Measurements from ENCODE around the gene ANO10. TPM values are rescaled to one million over a fixed set of nuclear protein-coding genes. Genes with fewer than 3 reads are reported as not detected.

The ANO10 gene
- total and polyA plus RNA-seq, 2 of the 8 experiments (the other 6 are each of a cell fraction or from before 2014, with no cell fraction given) = 38.0 to 53.2 TPM

DNA sequence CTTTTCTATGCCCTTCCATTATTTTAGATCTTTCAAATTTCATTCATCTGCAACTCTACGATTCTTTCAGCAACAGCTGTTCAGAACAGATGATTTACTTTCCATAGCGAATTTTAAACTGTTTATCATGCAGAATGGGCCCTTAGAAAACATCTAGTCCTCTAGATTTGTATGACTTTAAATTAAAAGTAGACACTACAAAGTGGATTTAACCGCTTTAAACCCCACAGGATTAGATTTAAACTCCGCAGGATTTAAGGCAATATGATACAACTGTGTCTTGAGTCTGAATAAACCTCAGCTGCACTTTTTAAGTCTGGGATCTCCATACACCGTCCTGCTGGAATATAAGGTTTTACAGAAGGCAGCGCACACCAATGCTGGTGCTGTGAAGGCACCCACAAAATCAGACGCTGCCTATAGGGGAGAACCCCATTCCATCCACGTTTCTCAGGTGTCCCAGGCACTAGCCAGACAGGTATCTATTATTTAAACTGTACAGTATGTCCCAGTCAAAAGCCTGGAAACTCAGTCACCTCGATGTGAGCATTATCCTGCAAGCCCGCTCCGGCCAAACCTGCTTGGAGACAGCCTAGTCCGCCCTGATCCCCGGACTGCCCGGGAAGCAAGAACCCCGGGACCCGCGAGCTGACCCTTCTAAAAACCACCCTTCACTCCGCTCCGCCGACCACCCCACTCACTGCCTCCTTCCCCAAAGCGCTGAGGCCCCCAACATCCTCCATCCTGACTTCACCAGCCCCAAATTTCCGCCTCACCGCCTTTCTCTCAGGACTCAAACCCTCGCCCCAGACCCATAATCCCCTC, 768 bp downstream of the ANO10 start:
- no peak for FAIRE-seq

More for the DNA sequence above, 768 bp downstream of the ANO10 start:
- H3K4me3 ChIP-seq (ENCODE audit: extremely low read depth in 1 of 4, insufficient read depth in 2 of 4, low read depth in 3 of 4, low read length in 4 of 4) = peak overlapping the region; percentile 66 to 97 (median 83)
- H3K23ac ChIP-seq (ENCODE audit: insufficient read length) = no peak overlapping the region
- no peak overlapping the region for H3K14ac ChIP-seq (ENCODE audit: insufficient read length)
- TF ChIP-seq, protein P1, sequence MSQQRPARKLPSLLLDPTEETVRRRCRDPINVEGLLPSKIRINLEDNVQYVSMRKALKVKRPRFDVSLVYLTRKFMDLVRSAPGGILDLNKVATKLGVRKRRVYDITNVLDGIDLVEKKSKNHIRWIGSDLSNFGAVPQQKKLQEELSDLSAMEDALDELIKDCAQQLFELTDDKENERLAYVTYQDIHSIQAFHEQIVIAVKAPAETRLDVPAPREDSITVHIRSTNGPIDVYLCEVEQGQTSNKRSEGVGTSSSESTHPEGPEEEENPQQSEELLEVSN (IDR thresholded peaks at IDR 0.05) = no peak
- TF ChIP-seq KDM4A (IDR thresholded peaks at IDR 0.05; ENCODE audit: low read depth, low read length, severe bottlenecking) = peak; percentile 74
- no peak for TF ChIP-seq ZNF274 (IDR thresholded peaks at IDR 0.05; ENCODE audit: borderline replicate concordance, extremely low read depth, low read length)
- H3K23me2 ChIP-seq (ENCODE audit: low read depth, low read length) = peaks cover 8% of the 10 kb centered on the region; the same call in 1 of the 2 replicates
- no peaks in the 10 kb centered on the region for H3K27me3 ChIP-seq (replicated peaks in 1 of 4; ENCODE audit: control insufficient read depth in 3 of 4, extremely low read depth in 1 of 4, insufficient read depth in 3 of 4, low read length in 3 of 4)
- no peaks in the 10 kb centered on the region for H3K36me3 ChIP-seq (ENCODE audit: control insufficient read depth in 2 of 4, insufficient read depth in 4 of 4, low read length in 3 of 4)
- CTCF ChIA-PET (ENCODE audit: partially characterized antibody) = interaction anchor here (1.4 kb wide), 1 partner anchor 10 kb away, joined by 4 read pairs; no protein-coding TSS in a partner anchor
- peak overlapping the region; percentile 66 for H3K56ac ChIP-seq (replicated peaks; ENCODE audit: insufficient read length, low read depth, low read length)
- no peak overlapping the region for H2BK15ac ChIP-seq (ENCODE audit: low read length)
- 0 out of 2 replicates have a peak overlapping the region, but pooled peaks have one; percentile 27 for H3K18ac ChIP-seq (ENCODE audit: extremely low read depth, low read length)
- H2AFZ ChIP-seq (ENCODE audit: low read length) = 0 out of 2 replicates have a peak overlapping the region, but pooled peaks have one; percentile 66
- no peak overlapping the region for H3K4ac ChIP-seq (replicated peaks; ENCODE audit: insufficient read length, low read depth, low read length)
- no peak overlapping the region for H2BK5ac ChIP-seq (ENCODE audit: low read depth, low read length)
- H4K8ac ChIP-seq (ENCODE audit: extremely low read depth, insufficient read depth, low read length) = peak overlapping the region; percentile 88
- POLR2A ChIA-PET (ENCODE audit: partially characterized antibody) = interaction anchor here (1.0 to 1.6 kb wide), 4 partner anchors 9 to 69 kb away, joined by 3 to 10 read pairs (median 5); partner anchors contain the start of gene ABHD5
- no peaks in the 10 kb centered on the region for H4K20me1 ChIP-seq (replicated peaks in 1 of 2; ENCODE audit: control insufficient read depth in 1 of 2, insufficient read depth in 2 of 2, low read length in 2 of 2)
- WGBS, 2 experiments (ENCODE audit: extremely low coverage in 1 of 2, insufficient coverage in 1 of 2, insufficient read length in 1 of 2, insufficient replicate concordance in 2 of 2, low coverage in 1 of 2, low lambda C conversion rate in 2 of 2, missing lambda C conversion rate in 1 of 2) = 19% methylated on average over 22 of the region's 24 CpGs; no CpG with 5 or more reads in 1 of the 2 experiments
- H3K4me2 ChIP-seq (ENCODE audit: insufficient read depth in 1 of 2, low read depth in 2 of 2, low read length in 2 of 2) = peak overlapping the region; percentile 65 to 80
- DNase-seq (ENCODE audit: low read depth in 1 of 2, low spot score in 2 of 2) = no peak
- peak overlapping the region; percentile 30 for H4K5ac ChIP-seq (ENCODE audit: insufficient read length, low read depth, low read length)
- peak overlapping the region; percentile 50; the same call in 1 of the 2 replicates for H2BK12ac ChIP-seq (ENCODE audit: low read depth, low read length)
- no peak overlapping the region for H2AK5ac ChIP-seq (ENCODE audit: low read depth, low read length)
- no peak overlapping the region for H4K91ac ChIP-seq (replicated peaks; ENCODE audit: insufficient read length, low read length)
- H2BK20ac ChIP-seq (ENCODE audit: low read length) = no peak overlapping the region
- peaks cover 0 to 3% (median 1%) of the 10 kb centered on the region in 4 experiments; a peak in 2 of 7 replicates for H3K4me1 ChIP-seq (replicated peaks in 1 of 4; ENCODE audit: control insufficient read depth in 3 of 4, insufficient read depth in 4 of 4, low read length in 3 of 4)
- no peak overlapping the region for H2BK120ac ChIP-seq (replicated peaks; ENCODE audit: low read depth, low read length)
- peak overlapping the region; percentile 75 to 99 (median 80) for H3K9ac ChIP-seq (replicated peaks in 1 of 4; ENCODE audit: extremely low read depth in 1 of 4, low read depth in 3 of 4, low read length in 3 of 4)
- H3K27ac ChIP-seq (ENCODE audit: low read depth, low read length) = peak overlapping the region; percentile 72
- no peaks in the 10 kb centered on the region for H3K9me3 ChIP-seq (ENCODE audit: insufficient read depth in 2 of 2, low read depth in 1 of 2, low read length in 1 of 2)
- peaks cover 9% of the 10 kb centered on the region for H3K79me1 ChIP-seq (ENCODE audit: low read depth, low read length)
- H3K79me2 ChIP-seq (ENCODE audit: control insufficient read depth in 1 of 2, insufficient read depth in 2 of 2, low read length in 2 of 2) = peaks cover 0 to 47% of the 10 kb centered on the region in 2 experiments; a peak in 2 of 4 replicates

Data from H1 (cell line).